GM19468 (cell line): ENCODE measurements around the gene PLA2G4D.
"Not testable (repeated sequence)": the region's sequence is repeated elsewhere in the genome, so short reads cannot be mapped to it uniquely, and the experiment has no call there.

Experiments used
- ATAC-seq: cut with Tn5 transposase; IDR thresholded peaks from one replicate; pipeline ENCODE4 v1.9.1; 2021; ENCODE audit warnings: mild to moderate bottlenecking, moderate library complexity, moderate number of reproducible peaks; ENCODE audit not compliant: unreplicated experiment; ENCODE audit errors: extremely low read depth

The PLA2G4D gene

DNA sequence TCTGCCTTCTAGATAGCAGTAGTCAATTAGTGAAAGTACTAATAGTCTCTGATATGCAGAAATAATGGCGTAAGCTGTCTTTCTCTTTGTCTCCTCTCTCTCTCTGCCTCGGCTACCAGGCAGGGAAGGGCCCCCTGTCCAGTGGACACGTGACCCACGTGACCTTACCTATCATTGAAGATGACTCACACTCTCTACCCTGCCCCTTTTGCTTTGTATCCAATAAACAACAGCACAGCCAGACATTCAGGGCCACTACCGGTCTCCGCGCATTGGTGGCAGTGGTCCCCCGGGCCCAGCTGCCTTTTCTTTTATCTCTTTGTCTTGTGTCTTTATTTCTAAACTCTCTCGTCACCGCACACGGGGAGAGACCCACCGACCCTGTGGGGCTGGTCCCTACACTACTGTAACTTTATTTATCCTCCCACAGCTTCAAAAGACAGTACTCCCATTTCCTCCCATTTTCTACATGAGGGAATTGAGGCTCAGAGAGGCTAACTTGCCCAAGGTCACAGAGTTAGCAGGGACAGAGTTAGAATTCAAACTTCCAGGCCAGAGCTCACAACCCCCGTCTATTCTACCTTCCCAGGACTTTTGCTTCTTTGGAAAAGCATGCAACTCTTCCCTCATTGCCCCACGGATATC, 2.5 kb downstream of the PLA2G4D start:
- not testable (repeated sequence) for ATAC-seq

DNA sequence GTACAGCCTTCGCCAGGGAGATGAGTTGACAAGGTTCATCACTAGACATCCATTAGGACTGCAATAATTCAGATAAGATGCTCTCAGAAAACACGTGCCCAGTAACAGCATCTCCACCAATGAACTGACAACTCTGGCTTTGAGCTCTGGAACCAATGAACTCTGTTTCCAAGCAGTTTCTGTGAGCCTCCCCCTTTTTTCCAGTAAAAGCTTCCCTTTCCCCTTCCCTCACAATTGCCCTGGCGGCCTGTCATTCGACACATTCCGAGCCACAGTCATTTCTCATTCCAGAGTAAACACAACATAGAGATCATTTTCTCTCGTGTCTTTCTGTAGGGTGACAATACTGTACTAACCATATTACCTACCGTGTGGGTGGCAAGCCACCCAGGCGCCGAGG, 3.6 kb downstream of the PLA2G4D start:
- no peak for ATAC-seq

DNA sequence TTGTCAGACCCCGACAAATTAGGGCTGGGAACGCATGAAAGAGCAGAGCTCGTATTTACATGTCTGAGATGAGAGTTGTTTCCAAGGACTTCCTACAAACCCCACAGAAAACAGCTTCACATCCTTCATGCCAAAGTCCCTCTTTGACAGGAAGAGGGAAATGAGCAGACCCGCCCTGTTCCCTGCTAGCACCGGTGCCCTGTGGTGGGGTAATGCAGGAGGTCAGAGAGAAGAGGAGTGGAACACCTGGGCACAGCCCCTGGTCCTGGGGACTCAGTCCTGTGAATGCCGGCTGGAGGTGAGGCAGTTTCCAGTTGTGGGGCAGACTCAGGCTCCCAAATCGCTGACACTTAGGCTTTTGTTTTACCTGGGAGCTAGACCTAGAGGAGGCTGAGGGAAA, 4.0 kb downstream of the PLA2G4D start:
- ATAC-seq: no peak

DNA sequence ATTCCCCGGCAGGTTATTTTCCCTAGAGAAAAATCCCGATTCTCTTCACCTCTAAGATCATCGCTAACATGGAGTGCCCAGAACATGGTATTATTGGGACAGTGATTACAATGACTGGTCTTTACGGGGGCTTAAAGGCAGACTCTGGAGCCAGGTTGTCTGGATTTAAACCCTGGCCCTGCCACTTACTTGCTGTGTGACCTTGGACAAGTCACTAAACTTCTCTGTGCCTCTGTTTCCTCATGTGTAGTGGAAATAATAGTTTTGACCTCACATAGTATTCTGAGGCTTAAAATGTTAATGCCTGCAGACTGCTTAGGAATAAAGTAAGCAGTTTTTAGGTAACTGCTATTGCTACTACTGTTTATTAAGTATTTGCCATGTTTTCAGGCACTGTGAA, 4.4 kb downstream of the PLA2G4D start:
- ATAC-seq: no peak

DNA sequence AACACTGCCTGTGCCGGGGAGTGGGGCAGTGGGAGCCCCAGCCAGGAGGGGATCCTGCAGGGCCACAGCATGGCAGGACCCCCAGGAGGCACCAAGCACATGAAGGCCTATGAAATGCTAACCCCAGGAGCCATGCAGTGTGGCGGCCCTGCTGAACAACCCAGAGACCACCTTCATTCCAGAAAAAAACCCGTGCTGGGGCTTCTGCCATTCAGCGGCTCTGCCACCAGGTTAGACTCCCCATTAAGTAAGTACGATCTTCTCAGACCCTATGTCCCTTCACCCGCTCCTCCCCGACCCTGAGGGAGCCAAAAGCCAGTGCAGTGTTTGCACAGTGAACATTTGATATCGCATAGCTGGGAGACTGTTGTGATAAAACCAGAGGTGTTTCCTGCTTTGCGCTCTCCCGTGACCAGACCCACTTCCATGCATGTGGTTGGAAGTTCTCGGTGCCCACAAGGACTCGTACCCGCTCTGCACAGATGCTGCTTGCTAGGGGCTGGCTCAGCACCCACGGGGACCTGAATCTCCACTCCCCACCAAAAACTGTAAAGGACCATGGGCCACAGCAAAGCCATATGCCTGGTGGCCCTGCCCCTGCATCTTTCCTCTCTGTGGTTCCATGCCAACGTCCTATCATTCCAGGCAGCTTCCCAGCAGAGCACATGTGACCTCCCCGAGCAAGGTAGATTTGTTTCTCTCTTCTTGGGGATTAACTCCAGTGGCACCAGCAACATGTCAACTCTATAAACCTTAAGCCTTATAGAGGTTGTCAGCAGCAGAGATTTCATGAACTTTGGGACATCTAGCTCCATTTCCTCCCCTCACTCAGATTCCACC, 5.3 kb downstream of the PLA2G4D start:
- ATAC-seq: no peak

DNA sequence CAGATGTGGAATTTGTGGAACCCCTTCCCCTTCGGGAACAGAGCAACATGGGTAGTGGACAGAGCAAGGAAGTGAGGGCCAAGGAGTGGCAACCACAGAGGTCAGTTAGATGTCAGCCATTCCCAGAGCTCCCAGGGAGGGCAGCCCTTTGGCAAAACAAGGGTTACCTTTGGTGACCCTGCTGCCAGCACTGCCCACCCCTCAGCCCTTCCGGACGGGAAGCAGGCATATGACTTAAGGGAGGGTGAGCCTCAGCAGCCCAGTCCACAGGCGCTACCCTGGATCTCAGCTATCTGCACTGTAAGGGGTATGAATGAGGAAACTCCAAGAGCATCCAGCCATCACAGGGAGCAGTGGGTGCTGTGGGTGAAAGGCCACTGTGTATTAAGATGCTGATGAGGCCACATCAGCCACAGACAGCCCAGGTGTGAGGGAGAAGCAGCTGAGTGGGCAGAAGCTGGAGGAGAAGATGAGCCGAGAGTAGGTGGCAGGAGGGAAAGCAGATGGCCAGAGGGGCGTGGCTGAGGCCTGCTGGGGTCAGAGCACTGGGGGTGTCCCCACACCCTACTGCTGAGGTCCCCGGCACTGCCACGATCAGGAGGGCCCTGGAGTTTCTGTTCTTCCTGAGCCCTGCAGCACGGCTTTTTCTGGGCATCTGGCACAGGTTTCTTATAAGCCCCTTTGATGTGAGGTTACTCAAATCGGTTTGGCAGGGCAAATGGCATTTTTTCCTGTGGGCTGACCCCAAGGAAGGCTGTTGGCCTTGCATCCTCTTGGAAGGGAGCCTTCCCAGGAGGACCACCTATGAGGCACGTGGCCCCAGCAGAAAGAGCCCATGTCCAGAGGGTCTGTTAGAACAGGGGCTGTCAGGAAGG, 6.2 kb downstream of the PLA2G4D start:
- no peak for ATAC-seq

DNA sequence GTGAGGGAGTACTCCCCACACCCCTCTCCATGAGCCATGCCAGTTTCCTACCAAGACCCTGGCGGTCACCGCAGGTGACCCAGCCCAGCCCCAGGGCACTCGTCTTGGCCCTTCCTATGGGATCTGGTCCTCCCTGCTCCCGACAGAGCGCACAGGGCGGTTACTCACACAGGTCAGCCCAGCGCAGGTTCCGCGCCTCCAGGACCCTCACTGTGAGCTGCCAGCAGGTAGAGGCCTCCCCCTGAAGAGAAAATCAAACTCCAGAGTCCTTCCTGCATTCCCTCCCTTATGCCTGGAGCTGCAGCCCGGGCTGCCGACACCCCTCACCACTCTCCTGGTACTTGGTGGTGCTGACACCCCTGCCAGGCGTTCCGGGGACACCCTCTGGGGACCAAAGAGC, 6.9 kb downstream of the PLA2G4D start:
- ATAC-seq: no peak

DNA sequence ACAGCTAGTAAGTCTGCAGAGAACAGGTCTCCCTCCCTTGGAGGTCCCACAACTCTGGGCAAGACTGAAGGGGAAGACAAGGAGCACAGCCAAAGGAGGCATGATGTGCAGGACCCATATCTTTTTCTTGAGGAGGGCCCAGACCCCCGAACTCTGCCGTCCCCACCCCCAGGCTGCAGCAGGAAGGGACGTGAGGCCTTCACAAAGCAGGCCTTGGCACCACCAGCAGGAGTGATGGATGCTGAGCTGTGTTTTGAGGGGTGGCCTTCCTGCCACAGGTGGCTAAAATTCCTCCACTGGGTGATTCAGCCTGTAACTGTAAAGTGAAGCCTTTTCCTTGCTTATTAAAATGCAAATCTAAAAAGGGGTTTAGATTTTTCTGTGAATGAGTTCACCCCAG, 8.6 kb downstream of the PLA2G4D start:
- no peak for ATAC-seq

DNA sequence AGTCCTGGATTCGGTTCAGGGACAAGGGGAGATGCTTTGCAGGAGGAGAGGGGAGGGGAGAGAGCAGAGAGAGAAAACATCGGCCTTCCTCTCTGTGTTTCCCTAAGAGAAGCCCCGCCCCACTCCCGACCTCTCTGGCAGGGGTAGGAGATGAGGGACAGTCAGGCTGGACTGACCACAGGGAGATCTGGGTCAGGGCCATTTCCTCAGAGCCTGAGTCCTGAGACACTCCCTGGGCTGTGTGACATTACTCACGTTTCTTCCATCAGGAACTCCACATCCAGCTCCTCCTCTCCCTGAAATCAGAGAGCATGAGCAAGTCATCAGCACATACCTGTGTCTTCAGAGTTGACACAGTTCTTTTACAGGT, 9.1 kb downstream of the PLA2G4D start:
- ATAC-seq: no peak

DNA sequence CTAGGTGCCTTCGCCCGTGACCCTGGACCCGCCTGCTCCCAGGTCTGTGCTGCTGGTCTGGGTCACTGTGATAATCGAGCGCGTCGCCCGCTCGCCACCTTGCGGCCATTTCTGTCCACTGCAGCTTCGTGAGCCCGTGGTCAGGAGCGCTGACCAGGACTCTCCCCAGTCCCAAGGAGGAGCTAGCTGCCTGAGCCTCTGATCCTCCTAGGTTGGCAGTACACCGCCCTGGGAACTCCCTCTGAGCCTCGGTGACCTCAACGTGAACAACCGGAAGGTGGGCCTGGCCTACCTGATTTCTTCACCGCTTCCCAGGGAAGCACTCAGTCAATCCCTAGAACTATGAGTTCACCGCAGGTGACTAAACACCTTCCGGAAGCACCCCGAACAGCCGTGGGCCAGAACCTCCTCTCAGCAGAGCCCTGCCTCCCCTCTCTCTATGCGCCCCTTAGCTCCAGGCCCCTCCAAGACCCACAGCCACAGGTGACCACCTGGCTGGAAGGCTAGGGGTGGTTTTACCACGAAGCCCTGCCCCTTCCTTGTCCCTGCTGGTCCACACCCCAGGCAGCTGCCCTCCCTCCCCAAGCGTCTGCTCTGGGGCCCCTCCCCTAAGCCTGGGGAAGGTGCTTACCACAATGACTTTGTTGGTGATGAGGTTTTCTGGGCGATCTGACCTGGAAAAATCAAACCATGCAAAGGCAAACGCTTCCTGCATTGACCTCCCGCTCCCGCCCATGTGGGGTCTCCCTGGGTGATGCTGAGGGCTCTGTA, 9.7 kb downstream of the PLA2G4D start:
- ATAC-seq: no peak

DNA sequence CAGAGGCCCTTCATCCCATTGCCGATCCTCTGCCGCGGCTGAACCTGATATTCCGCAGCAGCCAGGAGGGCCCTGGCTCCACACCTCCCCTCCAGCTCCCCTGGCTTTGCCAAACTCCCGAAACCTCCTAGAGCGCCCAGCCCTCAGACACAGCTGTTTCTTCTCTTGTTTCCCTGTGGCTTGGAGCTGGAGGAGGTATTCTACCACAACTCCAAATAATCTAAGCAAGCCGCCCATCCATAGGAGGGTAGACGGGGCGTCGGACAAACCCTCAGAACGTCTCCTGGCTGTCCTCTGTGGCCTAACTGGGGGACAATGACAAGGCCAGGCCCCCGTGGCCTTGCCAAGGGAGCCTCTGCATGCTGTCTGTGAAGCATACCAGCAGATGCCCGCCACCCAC, 10.4 kb downstream of the PLA2G4D start:
- no peak for ATAC-seq

DNA sequence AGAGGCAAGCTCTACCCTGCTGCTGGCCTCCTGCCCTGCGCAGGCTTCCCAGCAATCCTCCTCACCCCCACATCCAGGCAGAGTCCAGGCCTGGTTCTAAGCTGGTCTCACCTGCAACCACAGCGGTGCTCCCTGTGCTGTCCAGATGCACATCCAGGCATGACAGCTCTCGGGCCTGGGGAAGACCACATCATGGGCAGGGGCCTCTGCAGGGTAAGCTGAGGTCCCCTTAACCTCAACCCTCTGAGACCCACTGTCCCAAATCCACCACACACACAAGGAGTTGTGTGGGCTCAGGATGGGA, 10.8 kb downstream of the PLA2G4D start:
- no peak for ATAC-seq

DNA sequence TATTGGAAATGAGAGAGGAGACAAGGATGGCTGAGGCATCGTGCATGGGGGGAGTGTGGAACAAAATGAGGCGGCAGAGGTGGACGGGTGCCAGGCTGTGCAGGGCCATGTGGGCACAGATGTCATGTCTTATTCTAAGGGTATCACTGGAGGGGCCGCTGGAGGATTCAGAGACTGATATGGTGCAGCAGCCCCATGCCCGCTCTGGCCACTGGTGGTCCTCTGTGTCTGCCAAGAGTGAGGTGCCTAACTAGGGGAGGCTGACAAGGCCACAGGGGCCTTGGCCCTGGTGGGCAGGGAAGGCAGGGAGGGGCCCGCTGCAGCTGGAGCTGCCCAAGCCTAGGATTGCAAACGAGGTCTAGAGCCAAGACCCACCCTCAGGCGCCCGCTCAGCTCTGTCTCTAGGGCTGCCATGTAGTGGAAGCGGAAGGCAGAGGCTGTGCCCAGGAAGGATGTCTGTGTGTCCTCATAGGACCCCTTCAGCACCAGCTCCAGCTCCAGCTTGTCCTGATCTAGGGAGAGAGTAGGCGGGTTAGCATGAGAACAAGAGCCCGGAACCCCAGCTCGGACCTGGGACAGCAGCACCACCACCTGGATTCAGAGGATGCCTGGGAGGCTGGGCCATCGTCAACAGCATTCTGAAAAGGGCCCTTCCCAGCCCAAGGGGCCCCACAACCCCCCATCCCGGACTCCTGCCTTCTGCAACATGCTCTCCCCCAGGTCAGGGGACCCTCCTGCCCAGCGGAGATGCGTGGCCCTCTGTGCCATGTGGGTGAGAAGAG, 11.3 kb downstream of the PLA2G4D start:
- ATAC-seq: no peak

DNA sequence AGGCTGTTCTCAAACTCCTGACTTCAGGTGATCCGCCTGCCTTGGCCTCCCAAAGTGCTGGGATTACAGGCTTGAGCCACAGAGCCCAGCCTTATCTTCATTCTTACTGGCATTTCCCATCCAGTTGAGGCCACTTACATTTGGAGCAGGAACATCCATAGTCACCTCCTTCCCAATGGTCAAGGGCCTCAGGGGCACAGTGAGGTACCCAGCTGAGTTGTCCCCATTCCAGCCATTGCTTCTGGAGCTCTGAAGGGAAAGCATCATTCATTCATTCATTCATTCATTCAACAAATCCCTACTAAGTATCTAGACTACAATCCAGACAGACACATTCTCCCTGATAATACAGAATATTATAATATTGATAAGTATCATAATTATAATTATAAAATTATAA, 12.2 kb downstream of the PLA2G4D start:
- ATAC-seq: no peak

DNA sequence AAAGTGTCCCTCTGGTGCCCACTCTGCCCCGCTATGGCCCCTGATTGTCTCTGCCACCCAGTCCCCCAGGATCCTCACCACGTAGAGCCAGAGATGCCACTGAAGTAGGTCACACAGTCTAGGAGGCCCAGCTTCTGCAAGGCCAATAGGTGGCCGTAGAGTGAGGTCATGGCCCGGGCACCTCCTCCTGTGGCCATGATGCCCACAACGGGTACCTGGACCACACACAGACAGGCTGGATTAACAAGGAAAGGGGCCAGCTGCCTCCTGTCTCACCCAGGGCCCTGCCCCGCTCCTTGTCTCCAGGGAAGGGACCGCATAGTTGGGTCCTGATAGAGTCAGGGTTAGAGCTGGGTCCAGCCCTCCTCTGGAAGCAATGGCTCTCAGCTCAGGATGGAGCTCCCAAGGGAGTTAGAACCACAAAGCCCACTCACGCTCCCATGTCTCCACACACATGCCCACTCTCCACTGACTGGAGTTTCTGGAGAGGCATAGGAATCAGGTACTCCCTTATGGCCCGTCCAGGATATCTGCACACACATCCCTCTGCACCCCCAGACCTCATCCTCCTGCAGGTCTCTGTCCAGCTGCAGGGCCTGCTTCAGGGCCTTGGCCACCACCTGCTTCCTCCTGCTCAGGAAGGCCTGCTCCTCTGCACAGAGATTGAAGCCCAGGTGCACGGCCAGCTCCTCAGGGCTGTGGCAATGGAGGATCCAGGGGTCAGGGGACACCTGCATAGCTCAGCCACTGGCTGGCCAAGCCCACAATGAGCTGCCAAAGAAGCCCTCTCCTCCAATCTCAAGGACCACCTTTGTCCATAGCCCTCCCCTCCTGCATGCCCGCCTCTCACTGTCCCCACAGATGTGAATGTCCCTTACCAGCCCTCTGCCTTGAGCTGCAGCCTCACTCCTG, 13.2 kb downstream of the PLA2G4D start:
- ATAC-seq: no peak

DNA sequence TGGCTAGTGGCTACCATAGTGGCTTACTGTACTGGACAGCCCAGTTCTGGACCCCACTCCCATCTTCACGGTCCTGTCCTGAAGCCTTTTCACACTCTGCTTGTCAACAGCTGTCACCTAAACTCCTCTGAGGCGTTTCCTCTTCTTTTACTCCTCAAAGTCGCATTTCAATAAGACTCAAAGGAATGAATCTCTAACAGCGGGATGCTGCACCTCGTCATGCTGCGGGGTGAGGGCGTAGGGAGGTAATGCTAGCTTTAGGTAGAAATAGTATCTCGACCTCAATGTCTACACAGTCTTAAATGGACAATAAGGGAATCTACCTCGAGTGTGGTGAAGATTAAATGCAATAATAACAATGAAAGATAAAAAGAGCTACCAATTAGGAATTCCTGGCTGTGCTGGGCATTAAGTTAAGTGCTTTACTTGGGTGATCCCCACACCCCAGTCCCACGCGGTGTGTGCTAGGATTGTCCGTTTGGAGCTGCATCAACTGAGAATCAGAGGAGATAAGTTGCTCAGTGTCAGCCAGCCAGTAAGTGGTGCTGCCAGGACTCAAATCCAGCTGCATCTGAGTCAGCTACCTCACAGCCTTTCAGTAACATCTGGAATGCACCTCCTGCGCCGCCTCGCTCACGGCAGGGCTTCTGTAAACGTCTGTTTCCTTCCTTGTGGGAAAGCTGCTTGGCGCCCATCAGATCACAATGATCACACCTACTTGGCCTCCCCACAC, 14.0 kb downstream of the PLA2G4D start:
- ATAC-seq: no peak

DNA sequence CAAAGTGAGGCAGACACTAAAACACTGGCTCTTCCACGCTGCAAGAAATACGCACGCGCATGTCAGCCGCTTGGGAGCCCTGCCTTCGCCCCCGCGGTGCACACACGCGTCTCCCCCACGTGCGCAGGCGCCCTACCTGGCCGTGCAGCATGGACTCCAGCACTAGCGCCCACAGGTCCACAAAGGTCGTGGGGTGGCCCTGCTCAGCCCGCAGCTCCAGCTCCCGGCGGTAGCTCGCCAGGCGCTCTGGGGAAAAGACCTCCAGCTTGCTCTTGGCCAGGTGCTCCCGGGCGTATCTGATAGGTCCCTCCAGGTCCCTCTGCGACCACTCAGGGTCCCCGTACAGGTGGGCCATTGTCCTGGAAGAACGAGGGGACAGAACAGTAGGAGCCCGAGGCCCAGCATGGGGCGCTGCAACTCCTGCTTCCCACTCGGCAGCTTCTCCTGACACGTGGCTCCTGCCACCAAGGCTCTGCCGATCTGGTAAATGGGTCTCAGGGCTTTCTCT, 14.9 kb downstream of the PLA2G4D start:
- ATAC-seq: no peak

DNA sequence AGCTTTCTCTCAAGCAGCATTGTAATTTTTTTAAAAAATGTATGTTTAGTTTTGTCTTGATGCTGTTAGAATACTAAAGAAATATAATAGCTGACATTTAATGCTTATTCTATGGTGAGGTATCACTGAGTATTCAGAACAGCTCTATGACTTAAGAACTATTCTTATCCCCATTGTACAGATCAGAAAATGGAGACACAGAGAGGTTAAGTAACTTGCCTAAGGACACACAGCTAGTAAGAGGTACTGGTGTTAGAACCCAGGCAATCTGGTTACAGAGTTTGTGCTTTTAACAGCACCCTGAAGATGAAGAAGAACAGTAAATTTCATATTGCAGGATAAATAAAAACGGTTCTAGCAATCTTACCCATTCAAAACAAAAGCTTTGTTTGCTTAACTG, 15.5 kb downstream of the PLA2G4D start:
- ATAC-seq: no peak
